ENCODE measurements around the gene INSR.
"Not testable (repeated sequence)": the region's sequence is repeated elsewhere in the genome, so short reads cannot be mapped to it uniquely, and the experiment has no call there.

INSR gene

GRCh38 chr19:7078008-7078407 lies 216.2 kb downstream of the INSR start:
- no peak for DNase-seq

- DNase-seq: no peak
Observed at GRCh38 chr19:7076151-7076550, 218.1 kb downstream of the INSR start.

- DNase-seq: no peak
Observed at GRCh38 chr19:7074705-7075282, 219.4 kb downstream of the INSR start.

- DNase-seq: no peak
Observed at GRCh38 chr19:7072541-7072940, 221.7 kb downstream of the INSR start.

- no peak for DNase-seq
Observed at GRCh38 chr19:7069904-7070226, 224.3 kb downstream of the INSR start.

GRCh38 chr19:7069042-7069903 lies 224.9 kb downstream of the INSR start, which contains the start of gene ZNF557:
TSS of gene ZNF557 (plus strand) at chr19:7069703. CDS start at chr19:7075075, 5,372 bp downstream.
- DNase-seq: peak; percentile 98 to 99

- DNase-seq: no peak
Observed at GRCh38 chr19:7068599-7068998, 225.6 kb downstream of the INSR start.

- no peak for DNase-seq
Observed at GRCh38 chr19:7067716-7068115, 226.5 kb downstream of the INSR start.

- not testable (repeated sequence) for DNase-seq
Observed at GRCh38 chr19:7067122-7067521, 227.1 kb downstream of the INSR start.

- no peak for DNase-seq
Observed at GRCh38 chr19:7063764-7064418, 230.3 kb downstream of the INSR start.

GRCh38 chr19:7063339-7063738 lies 230.9 kb downstream of the INSR start:
- no peak for DNase-seq

All from CD4-positive, alpha-beta T cell treated with Interleukin-4 for 1 hour (primary cell).